CD4-positive, CD25-positive, alpha-beta regulatory T cell (primary cell): ENCODE results near the gene GNAT2. TPM values are rescaled to one million over a fixed set of nuclear protein-coding genes. Genes with fewer than 3 reads are reported as not detected.

Source experiments
- ATAC-seq, 2 donors: fragments of 150-1000 bp; cut with Tn5 transposase; one replicate each; pipeline ENCODE4 v1.10.0; 2021; ENCODE audit warnings: low read depth in 2 of 2, moderate number of reproducible peaks in 2 of 2, moderate library complexity in 1 of 2
- DNase-seq, 3 donors: peaks; one replicate each; pipeline versions ENCODE4 v3.0.0 to v3.0.0-alpha.2; 2012 to 2022; ENCODE audit warnings: mixed read lengths in 1 of 3
- H3K27ac ChIP-seq: one replicate; pipeline ENCODE4 v1.7.0; 2013; ENCODE audit warnings: mild to moderate bottlenecking, low read length; ENCODE audit not compliant: insufficient read depth, poor library complexity, severe bottlenecking
- H3K27me3 ChIP-seq: one replicate; pipeline ENCODE4 v1.7.0; 2013; ENCODE audit warnings: low read length; ENCODE audit not compliant: control insufficient read depth, insufficient read depth
- H3K36me3 ChIP-seq: one replicate; pipeline ENCODE4 v1.7.0; 2013; ENCODE audit warnings: mild to moderate bottlenecking, low read length, moderate library complexity; ENCODE audit not compliant: control insufficient read depth, insufficient read depth
- H3K4me1 ChIP-seq: 2 replicates; pipeline ENCODE4 v1.7.0; 2013; ENCODE audit warnings: mild to moderate bottlenecking, low read length; ENCODE audit not compliant: insufficient read depth, control insufficient read depth, poor library complexity, severe bottlenecking
- H3K4me3 ChIP-seq: one replicate; pipeline ENCODE4 v1.7.0; 2013; ENCODE audit warnings: low read depth, mild to moderate bottlenecking, low read length, moderate library complexity
- H3K9me3 ChIP-seq, 2 experiments: 1 replicate in 1 of 2; 2 replicates in 1 of 2; pipeline ENCODE4 v1.7.0; 2013; ENCODE audit warnings: low read length in 2 of 2, mild to moderate bottlenecking in 1 of 2, moderate library complexity in 1 of 2; ENCODE audit not compliant: control insufficient read depth in 2 of 2
- H3K27ac Mint-ChIP-seq, 3 donors: one replicate each; pipeline ENCODE4 v1.8.0; 2020 to 2022; ENCODE audit warnings: mild to moderate bottlenecking in 3 of 3, mixed read lengths in 3 of 3, moderate library complexity in 2 of 3
- H3K27me3 Mint-ChIP-seq: one replicate; pipeline ENCODE4 v1.8.0; 2022; ENCODE audit warnings: mild to moderate bottlenecking, mixed read lengths
- H3K36me3 Mint-ChIP-seq: one replicate; pipeline ENCODE4 v1.8.0; 2020; ENCODE audit warnings: mixed read lengths
- H3K4me1 Mint-ChIP-seq, 4 donors: one replicate each; pipeline ENCODE4 v1.8.0; 2020 to 2022; ENCODE audit warnings: mixed read lengths in 4 of 4, mild to moderate bottlenecking in 1 of 4
- H3K4me3 Mint-ChIP-seq, 4 donors: one replicate each; pipeline ENCODE4 v1.8.0; 2020 to 2022; ENCODE audit warnings: mild to moderate bottlenecking in 4 of 4, mixed read lengths in 4 of 4, moderate library complexity in 3 of 4
- H3K9me3 Mint-ChIP-seq, 7 donors: one replicate each; pipeline ENCODE4 v1.8.0; 2020 to 2022; ENCODE audit warnings: mixed read lengths in 7 of 7, mild to moderate bottlenecking in 3 of 7, moderate library complexity in 2 of 7
- polyA plus RNA-seq, 4 donors: library from polyadenylated mRNA; unstranded; fragments of 300-500 nt; fragmentation: Illumina TruSeq; gene quantifications; one replicate each; pipeline ENCODE4 v1.2.3, GENCODE V29; 2021
- total RNA-seq: library from RNA; stranded (reverse); gene quantifications from one replicate; pipeline ENCODE4 v1.2.3, GENCODE V29; 2022

GNAT2 gene
- total and polyA plus RNA-seq, 5 donors from 2014 or later = 0.40 TPM; not detected in 4

DNA sequence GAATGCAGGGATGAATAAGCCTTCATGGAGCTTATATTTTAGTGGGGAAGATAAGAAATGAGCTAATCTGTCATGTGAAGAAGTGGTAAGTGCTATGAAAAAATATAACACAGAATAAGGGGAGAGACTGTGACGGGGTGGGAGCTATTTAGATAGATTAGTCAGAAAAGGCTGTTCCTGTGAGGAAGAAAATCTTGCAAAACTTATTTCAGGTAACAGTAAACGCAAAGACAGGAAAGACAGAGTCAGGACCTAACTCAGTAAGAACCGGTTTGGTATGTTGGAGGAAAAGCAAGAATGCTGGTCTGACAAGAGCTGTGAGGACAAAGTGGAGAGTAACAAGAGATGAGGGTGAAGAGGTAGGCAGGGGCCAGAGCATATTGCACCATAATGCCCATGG, 49.0 kb downstream of the GNAT2 start:
- Mint-ChIP-seq H3K36me3 (peaks cover 8% of the 10 kb centered on the region), H3K27ac (no peak overlapping the region), H3K4me1 (peaks cover 22 to 45% (median 31%) of the 10 kb centered on the region in 4 donors), H3K27me3 (no peaks in the 10 kb centered on the region), H3K4me3 (no peak overlapping the region), H3K9me3 (no peaks in the 10 kb centered on the region)
- Histone ChIP-seq H3K27me3 (no peaks in the 10 kb centered on the region), H3K4me3 (no peak overlapping the region), H3K27ac (no peak overlapping the region), H3K9me3 (no peaks in the 10 kb centered on the region), H3K4me1 (peaks cover 8% of the 10 kb centered on the region), H3K36me3 (peaks cover 13% of the 10 kb centered on the region)
- no peak for DNase-seq
- no peak for ATAC-seq

DNA sequence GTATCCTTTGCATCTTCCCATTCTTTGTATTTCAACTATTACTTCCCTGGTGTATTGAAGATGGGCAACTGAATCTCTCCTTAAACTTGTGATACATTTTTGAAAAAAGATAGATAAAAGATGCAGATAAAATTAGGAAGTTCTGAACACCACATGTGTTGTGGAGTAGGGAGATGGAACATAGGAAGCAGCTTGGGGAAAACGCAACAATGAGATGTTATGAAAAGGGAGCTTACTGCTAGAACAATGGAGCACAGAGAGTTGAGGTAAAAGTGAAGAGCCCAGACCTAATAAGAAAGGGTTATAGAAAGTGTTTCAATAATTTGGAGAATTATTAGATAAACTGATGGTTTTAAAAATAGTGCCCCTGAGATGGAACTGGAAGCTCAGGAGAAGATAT, 50.1 kb downstream of the GNAT2 start:
- peaks cover 8% of the 10 kb centered on the region for H3K4me1 ChIP-seq
- ATAC-seq (no peak), DNase-seq (no peak)
- no peaks in the 10 kb centered on the region for H3K9me3 ChIP-seq
- Mint-ChIP-seq H3K27ac (no peak overlapping the region), H3K36me3 (peaks cover 5% of the 10 kb centered on the region), H3K4me1 (peaks cover 29 to 55% (median 36%) of the 10 kb centered on the region in 4 donors), H3K27me3 (no peaks in the 10 kb centered on the region), H3K4me3 (no peak overlapping the region), H3K9me3 (no peaks in the 10 kb centered on the region)
- no peak overlapping the region for H3K4me3 ChIP-seq
- no peaks in the 10 kb centered on the region for H3K27me3 ChIP-seq
- H3K36me3 ChIP-seq = peaks cover 6% of the 10 kb centered on the region
- no peak overlapping the region for H3K27ac ChIP-seq

DNA sequence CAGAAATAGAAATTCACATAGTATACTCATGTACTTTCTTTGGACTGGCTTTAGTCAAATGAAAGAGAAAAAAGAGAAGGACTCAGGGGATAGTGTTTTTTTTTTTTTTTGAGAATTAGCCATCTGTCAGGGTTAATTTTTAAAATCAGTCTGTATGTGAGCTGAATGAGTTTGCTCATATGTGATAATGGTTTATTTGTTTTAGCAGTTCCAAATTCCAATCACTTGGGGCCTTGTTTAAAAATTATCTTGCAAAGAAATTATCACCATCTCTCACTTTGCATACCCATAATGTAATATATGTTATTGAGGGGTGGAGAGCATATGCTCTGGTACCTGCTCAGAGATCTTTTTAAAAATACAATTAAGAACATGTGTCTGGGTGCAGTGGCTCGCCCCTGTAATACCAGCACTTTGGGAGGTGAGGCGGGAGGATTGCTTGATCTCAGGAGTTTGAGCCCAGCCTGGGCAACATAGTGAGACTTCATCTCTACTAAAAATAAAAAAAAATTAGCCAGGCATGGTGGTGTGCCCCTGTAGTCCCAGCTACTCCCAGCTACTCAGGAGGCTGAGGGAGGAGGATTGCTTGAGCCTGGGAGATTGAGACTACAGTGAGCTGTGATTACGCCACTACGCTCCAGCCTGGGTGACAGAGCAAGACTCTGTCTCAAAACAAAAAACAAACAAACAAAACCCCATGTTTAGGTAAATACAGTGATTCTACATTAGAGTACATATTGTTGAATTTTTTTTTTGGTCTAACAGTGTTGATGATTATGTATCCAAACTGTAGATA, 51.3 kb downstream of the GNAT2 start:
- H3K4me3 Mint-ChIP-seq = peak overlapping the region in 1 of 4 donors; percentile 5
- Histone ChIP-seq H3K4me3 (no peak overlapping the region), H3K27ac (no peak overlapping the region), H3K36me3 (no peaks in the 10 kb centered on the region), H3K27me3 (no peaks in the 10 kb centered on the region), H3K9me3 (no peaks in the 10 kb centered on the region), H3K4me1 (peaks cover 8% of the 10 kb centered on the region)
- peak overlapping the region in 2 of 3 donors; percentile 18 to 71 for H3K27ac Mint-ChIP-seq
- no peaks in the 10 kb centered on the region for H3K9me3 Mint-ChIP-seq
- no peaks in the 10 kb centered on the region for H3K27me3 Mint-ChIP-seq
- peaks cover 5% of the 10 kb centered on the region for H3K36me3 Mint-ChIP-seq
- no peak for DNase-seq
- H3K4me1 Mint-ChIP-seq = peaks cover 33 to 57% (median 42%) of the 10 kb centered on the region in 4 donors
- ATAC-seq = no peak

DNA sequence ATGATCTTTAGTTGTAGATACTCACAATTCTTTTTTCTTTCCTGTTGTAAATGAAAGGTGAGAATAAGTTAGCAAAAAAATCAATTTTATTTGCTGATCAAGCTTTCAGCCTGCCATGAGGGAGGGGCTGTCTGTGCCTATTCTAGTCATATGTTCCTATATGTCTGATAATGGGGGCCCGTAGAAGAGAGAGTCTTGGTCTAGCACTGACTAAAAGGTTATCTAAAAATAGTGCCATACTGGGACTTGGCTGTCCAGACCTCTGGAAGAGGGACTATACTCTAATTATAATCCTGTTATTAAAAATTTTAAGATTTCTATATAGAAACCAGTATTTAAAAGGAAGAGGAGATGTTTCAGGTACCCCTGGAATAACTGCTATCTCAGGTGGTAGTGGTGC, 52.4 kb downstream of the GNAT2 start:
- Mint-ChIP-seq H3K4me1 (peaks cover 33 to 59% (median 37%) of the 10 kb centered on the region in 4 donors), H3K27me3 (no peaks in the 10 kb centered on the region), H3K9me3 (no peaks in the 10 kb centered on the region), H3K27ac (peak overlapping the region in 2 of 3 donors; percentile 0 to 40), H3K4me3 (no peak overlapping the region), H3K36me3 (no peaks in the 10 kb centered on the region)
- no peak overlapping the region for H3K4me3 ChIP-seq
- ATAC-seq = no peak
- H3K36me3 ChIP-seq = no peaks in the 10 kb centered on the region
- H3K27ac ChIP-seq = no peak overlapping the region
- H3K9me3 ChIP-seq = no peaks in the 10 kb centered on the region
- H3K4me1 ChIP-seq = peaks cover 11% of the 10 kb centered on the region
- DNase-seq = no peak
- H3K27me3 ChIP-seq = no peaks in the 10 kb centered on the region

DNA sequence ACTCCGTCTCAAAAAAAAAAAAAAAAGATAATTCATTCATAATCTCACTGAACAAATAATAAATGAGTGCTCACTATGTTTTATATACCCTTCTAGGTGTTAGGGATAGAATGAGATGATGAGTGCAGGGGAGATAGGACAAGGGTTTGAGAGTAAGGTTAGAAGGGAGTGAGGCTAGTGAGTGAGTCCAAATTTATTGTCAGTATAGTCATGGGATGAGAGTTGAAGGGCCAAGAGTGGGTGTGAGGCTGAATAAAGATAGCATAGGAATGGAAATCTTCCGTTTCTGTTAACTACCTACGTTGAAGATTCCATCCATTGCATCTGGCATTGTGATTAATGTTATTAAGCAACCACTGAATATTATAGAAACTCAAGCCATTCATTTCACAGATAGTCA, 54.2 kb downstream of the GNAT2 start:
- Histone ChIP-seq H3K4me3 (no peak overlapping the region), H3K9me3 (no peaks in the 10 kb centered on the region), H3K27me3 (no peaks in the 10 kb centered on the region), H3K36me3 (no peaks in the 10 kb centered on the region), H3K4me1 (peaks cover 20% of the 10 kb centered on the region), H3K27ac (no peak overlapping the region)
- Mint-ChIP-seq H3K27me3 (no peaks in the 10 kb centered on the region), H3K27ac (peak overlapping the region in 1 of 3 donors; percentile 21), H3K9me3 (no peaks in the 10 kb centered on the region), H3K4me1 (peaks cover 44 to 76% (median 52%) of the 10 kb centered on the region in 4 donors), H3K4me3 (no peak overlapping the region), H3K36me3 (no peaks in the 10 kb centered on the region)
- DNase-seq = no peak
- ATAC-seq = no peak

DNA sequence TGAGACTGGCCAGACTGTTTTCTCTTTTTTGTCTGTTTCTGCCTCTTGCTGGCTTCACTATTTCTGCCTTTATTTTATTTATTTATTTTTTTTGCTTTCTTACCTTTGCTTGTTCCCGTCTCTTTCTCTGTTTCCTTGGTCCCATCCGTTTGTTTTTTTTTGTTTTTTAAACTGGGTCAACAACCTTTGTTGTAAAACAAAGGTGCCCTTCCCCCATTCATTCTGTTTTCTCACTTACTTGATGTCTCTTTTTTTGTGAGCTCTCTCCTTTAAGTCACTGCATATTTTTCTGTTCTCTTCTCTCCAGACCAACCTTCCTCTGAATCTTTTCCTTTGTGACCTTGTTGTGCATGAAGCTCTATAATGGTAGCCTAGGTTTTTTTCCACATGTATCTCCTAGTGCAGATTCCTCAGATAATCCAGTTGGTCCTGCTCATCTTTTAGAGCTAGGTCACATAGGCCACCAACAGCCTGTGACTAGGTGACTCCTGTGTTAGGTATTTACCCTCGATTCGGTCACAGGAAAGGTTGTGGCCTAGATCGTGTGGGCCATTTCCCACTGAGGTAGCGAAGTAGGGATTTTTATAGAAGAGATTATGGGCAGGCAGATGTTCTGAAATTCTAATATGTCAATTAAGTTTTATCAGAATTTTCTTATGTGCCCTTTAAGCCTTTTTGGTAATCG, 55.1 kb downstream of the GNAT2 start:
- Histone ChIP-seq H3K9me3 (no peaks in the 10 kb centered on the region), H3K4me3 (no peak overlapping the region), H3K36me3 (no peaks in the 10 kb centered on the region), H3K27ac (no peak overlapping the region), H3K4me1 (peaks cover 19% of the 10 kb centered on the region), H3K27me3 (no peaks in the 10 kb centered on the region)
- ATAC-seq = no peak
- no peak for DNase-seq
- H3K9me3 Mint-ChIP-seq = no peaks in the 10 kb centered on the region
- peaks cover 52 to 85% (median 61%) of the 10 kb centered on the region in 4 donors for H3K4me1 Mint-ChIP-seq
- no peaks in the 10 kb centered on the region for H3K36me3 Mint-ChIP-seq
- H3K4me3 Mint-ChIP-seq = peak overlapping the region in 2 of 4 donors; percentile 1 to 62
- H3K27me3 Mint-ChIP-seq = no peaks in the 10 kb centered on the region
- peak overlapping the region; percentile 12 to 50 (median 33) for H3K27ac Mint-ChIP-seq

DNA sequence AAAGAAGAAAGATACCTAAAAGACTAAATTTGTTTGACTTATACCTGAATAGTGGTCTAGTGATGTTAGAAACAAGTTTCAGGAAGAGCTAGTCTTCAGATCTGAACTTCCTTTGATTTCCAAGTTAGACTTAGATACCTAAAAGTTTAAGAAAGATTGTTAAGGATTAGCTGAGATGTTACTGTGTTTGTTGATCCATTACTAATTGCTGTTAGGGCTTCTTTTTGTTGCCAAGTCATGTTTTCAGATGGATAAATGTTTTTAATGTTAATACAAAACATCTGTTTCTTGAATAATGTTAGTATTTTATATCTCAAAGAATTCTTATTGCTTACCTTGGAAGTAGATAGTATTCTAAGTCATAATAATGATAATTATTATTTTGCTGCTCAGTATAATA, 59.4 kb downstream of the GNAT2 start:
- H3K27ac Mint-ChIP-seq = peak overlapping the region in 1 of 3 donors; percentile 5
- H3K36me3 Mint-ChIP-seq = peaks cover 5% of the 10 kb centered on the region
- H3K4me3 ChIP-seq = peak overlapping the region; percentile 20
- peak overlapping the region in 2 of 4 donors; percentile 11 for H3K4me3 Mint-ChIP-seq
- H3K27ac ChIP-seq = no peak overlapping the region
- H3K4me1 ChIP-seq = peaks cover 21% of the 10 kb centered on the region
- peaks cover 36 to 85% (median 71%) of the 10 kb centered on the region in 4 donors for H3K4me1 Mint-ChIP-seq
- H3K36me3 ChIP-seq = peaks cover 4% of the 10 kb centered on the region
- H3K9me3 Mint-ChIP-seq = no peaks in the 10 kb centered on the region
- no peaks in the 10 kb centered on the region for H3K9me3 ChIP-seq
- no peak for ATAC-seq
- no peaks in the 10 kb centered on the region for H3K27me3 Mint-ChIP-seq
- H3K27me3 ChIP-seq = no peaks in the 10 kb centered on the region
- DNase-seq = no peak
